ENCODE results near the gene WIPF1.

The WIPF1 gene

GRCh38 chr2:174597345-174598047, at the start of gene WIPF1:
WIPF1 (minus strand) TSS chr2:174597804; CDS start chr2:174585573, 12,231 bp downstream.
- DNase-seq (ENCODE audit: low read depth) = peak; percentile 31

GRCh38 chr2:174645296-174645695, 47.7 kb upstream of the WIPF1 start:
- DNase-seq (ENCODE audit: low read depth) = no peak

GRCh38 chr2:174644406-174644805, 46.8 kb upstream of the WIPF1 start:
- no peak for DNase-seq (ENCODE audit: low read depth)

GRCh38 chr2:174643356-174643755, 45.8 kb upstream of the WIPF1 start:
- DNase-seq (ENCODE audit: low read depth) = no peak

- no peak for DNase-seq (ENCODE audit: low read depth)
These were observed 43.6 kb upstream of the WIPF1 start for GRCh38 chr2:174641168-174641567.

GRCh38 chr2:174636987-174637386, 39.4 kb upstream of the WIPF1 start:
- no peak for DNase-seq (ENCODE audit: low read depth)

- DNase-seq (ENCODE audit: low read depth) = no peak
These were observed 38.3 kb upstream of the WIPF1 start for GRCh38 chr2:174635776-174636404.

GRCh38 chr2:174635015-174635593, 37.5 kb upstream of the WIPF1 start:
- no peak for DNase-seq (ENCODE audit: low read depth)

- no peak for DNase-seq (ENCODE audit: low read depth)
These were observed 36.8 kb upstream of the WIPF1 start for GRCh38 chr2:174634130-174635014.

- DNase-seq (ENCODE audit: low read depth) = no peak
These were observed 36.0 kb upstream of the WIPF1 start for GRCh38 chr2:174633623-174633930.

GRCh38 chr2:174632841-174633622, 35.4 kb upstream of the WIPF1 start:
- DNase-seq (ENCODE audit: low read depth) = no peak

- DNase-seq (ENCODE audit: low read depth) = no peak
These were observed 33.7 kb upstream of the WIPF1 start for GRCh38 chr2:174631009-174631981.

- no peak for DNase-seq (ENCODE audit: low read depth)
These were observed 32.5 kb upstream of the WIPF1 start for GRCh38 chr2:174630107-174630506.

GRCh38 chr2:174629506-174629905, 31.9 kb upstream of the WIPF1 start:
- no peak for DNase-seq (ENCODE audit: low read depth)

- no peak for DNase-seq (ENCODE audit: low read depth)
These were observed 31.0 kb upstream of the WIPF1 start for GRCh38 chr2:174628528-174629169.

- no peak for DNase-seq (ENCODE audit: low read depth)
These were observed 29.6 kb upstream of the WIPF1 start for GRCh38 chr2:174627216-174627615.

- no peak for DNase-seq (ENCODE audit: low read depth)
These were observed 27.4 kb upstream of the WIPF1 start for GRCh38 chr2:174624895-174625430.

GRCh38 chr2:174623690-174624089, 26.1 kb upstream of the WIPF1 start:
- no peak for DNase-seq (ENCODE audit: low read depth)

GRCh38 chr2:174623106-174623637, 25.6 kb upstream of the WIPF1 start:
- DNase-seq (ENCODE audit: low read depth) = no peak

GRCh38 chr2:174621323-174621722, 23.7 kb upstream of the WIPF1 start:
- DNase-seq (ENCODE audit: low read depth) = no peak
